Tibial nerve (tissue), 3 donors: ENCODE measurements around the gene FXYD3.

Experiments
- POLR2A ChIP-seq, 2 donors: fragments of 450-650 bp; IDR thresholded peaks; one replicate each; pipeline ENCODE4 v1.6.1; 2017; ENCODE audit warnings: antibody characterized with exemption in 2 of 2, mild to moderate bottlenecking in 2 of 2, moderate library complexity in 2 of 2
- TF ChIP-seq, protein P1 (sequence below), 5 experiments: fragments of 200-600 bp in 3 of 5; fragments of 450-650 bp in 2 of 5; sonication (generic) in 3 of 5; IDR thresholded peaks; one replicate each; pipeline ENCODE4 v1.5.1; 2016 to 2019; ENCODE audit warnings: antibody characterized with exemption in 5 of 5, mild to moderate bottlenecking in 3 of 5, moderate library complexity in 2 of 5

DNA sequence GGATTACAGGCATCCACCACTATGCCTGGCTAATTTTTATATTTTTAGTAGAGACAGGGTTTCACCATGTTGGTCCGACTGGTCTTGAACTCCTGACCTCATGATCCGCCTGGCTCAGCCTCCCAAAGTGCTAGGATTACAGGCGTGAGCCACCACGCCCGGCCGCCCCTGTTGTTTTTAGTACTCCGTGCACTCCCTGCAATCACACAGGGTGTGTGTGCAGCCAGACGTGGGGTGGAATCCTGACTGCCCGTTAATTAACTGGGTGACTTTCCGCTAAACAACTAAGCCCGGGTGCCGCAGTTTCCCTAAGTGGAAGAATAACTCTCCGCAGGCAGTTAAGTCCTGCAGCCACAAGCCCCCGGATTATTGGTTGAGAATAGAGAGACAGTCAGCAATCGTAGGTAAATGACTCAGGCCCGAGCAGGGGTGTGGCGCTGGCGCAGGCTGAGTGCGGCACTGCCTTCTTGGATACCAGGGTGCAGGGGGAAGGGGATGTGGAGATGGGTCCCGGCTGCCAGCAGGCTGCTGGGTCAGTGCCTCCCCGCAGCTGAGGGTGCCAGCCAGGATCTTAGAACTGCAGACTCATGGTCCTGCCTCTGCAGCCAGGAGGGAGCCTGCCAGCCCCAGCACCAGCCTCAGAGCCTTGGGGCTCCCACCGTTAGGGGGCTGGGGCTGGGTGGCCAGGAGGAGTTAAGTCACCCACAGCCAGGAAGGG, 6.1 kb upstream of the FXYD3 start:
- TF ChIP-seq, protein P1, sequence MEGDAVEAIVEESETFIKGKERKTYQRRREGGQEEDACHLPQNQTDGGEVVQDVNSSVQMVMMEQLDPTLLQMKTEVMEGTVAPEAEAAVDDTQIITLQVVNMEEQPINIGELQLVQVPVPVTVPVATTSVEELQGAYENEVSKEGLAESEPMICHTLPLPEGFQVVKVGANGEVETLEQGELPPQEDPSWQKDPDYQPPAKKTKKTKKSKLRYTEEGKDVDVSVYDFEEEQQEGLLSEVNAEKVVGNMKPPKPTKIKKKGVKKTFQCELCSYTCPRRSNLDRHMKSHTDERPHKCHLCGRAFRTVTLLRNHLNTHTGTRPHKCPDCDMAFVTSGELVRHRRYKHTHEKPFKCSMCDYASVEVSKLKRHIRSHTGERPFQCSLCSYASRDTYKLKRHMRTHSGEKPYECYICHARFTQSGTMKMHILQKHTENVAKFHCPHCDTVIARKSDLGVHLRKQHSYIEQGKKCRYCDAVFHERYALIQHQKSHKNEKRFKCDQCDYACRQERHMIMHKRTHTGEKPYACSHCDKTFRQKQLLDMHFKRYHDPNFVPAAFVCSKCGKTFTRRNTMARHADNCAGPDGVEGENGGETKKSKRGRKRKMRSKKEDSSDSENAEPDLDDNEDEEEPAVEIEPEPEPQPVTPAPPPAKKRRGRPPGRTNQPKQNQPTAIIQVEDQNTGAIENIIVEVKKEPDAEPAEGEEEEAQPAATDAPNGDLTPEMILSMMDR (IDR thresholded peaks at IDR 0.05) = no peak
- TF ChIP-seq POLR2A (IDR thresholded peaks at IDR 0.05) = no peak
